GM12878 (cell line): ENCODE measurements around the gene TAPBPL. TPM values are rescaled to one million over a fixed set of nuclear protein-coding genes. Genes with fewer than 3 reads are reported as not detected.

Source experiments
- BCL11A ChIP-seq: IDR thresholded peaks from 2 replicates; pipeline ENCODE4 v1.6.1; 2011; ENCODE audit warnings: low read depth, low read length
- BCL3 ChIP-seq: IDR thresholded peaks from 2 replicates; pipeline ENCODE4 v1.6.1; 2011; ENCODE audit warnings: borderline replicate concordance, low read depth, mild to moderate bottlenecking, moderate library complexity, low read length; ENCODE audit not compliant: insufficient read depth, poor library complexity, severe bottlenecking
- BHLHE40 ChIP-seq, 2 experiments: fragments of 450-650 bp in 1 of 2; IDR thresholded peaks; 2 replicates each; pipeline ENCODE4 v1.6.1; 2011 to 2017; ENCODE audit warnings: low read depth in 2 of 2, borderline replicate concordance in 1 of 2, improper control_type of control experiment in 1 of 2, low read length in 1 of 2, mild to moderate bottlenecking in 1 of 2
- BRCA1 ChIP-seq: IDR thresholded peaks from 2 replicates; pipeline ENCODE4 v1.6.1; 2011; ENCODE audit warnings: low read depth, low read length, improper control_type of control experiment
- CHD1 ChIP-seq: IDR thresholded peaks from 2 replicates; pipeline ENCODE4 v1.6.1; 2012; ENCODE audit warnings: low read depth, low read length, improper control_type of control experiment
- CHD4 ChIP-seq: fragments of 200-600 bp; sonication (generic); IDR thresholded peaks from 2 replicates; pipeline ENCODE4 v1.6.1; 2016; ENCODE audit warnings: mild to moderate bottlenecking
- E4F1 ChIP-seq: fragments of 450-650 bp; IDR thresholded peaks from 2 replicates; pipeline ENCODE4 v1.6.1; 2018; ENCODE audit warnings: borderline replicate concordance, mild to moderate bottlenecking; ENCODE audit not compliant: partially characterized antibody
- EGR1 ChIP-seq, 2 experiments: IDR thresholded peaks; 1 replicate in 1 of 2; 2 replicates in 1 of 2; pipeline ENCODE4 v1.6.1; 2011 to 2012; ENCODE audit warnings: low read depth in 2 of 2, low read length in 2 of 2, borderline replicate concordance in 1 of 2, mild to moderate bottlenecking in 1 of 2, moderate library complexity in 1 of 2
- EP300 ChIP-seq, 2 experiments: fragments of 150-350 bp in 1 of 2; IDR thresholded peaks; 2 replicates each; pipeline ENCODE4 v1.6.1; 2011 to 2012; ENCODE audit warnings: low read depth in 2 of 2, low read length in 2 of 2, borderline replicate concordance in 1 of 2, improper control_type of control experiment in 1 of 2, inconsistent platforms in 1 of 2; ENCODE audit not compliant: control insufficient read depth in 1 of 2
- IRF4 ChIP-seq: IDR thresholded peaks from 2 replicates; pipeline ENCODE4 v1.6.1; 2011; ENCODE audit warnings: low read depth, low read length
- JUNB ChIP-seq: IDR thresholded peaks from 2 replicates; pipeline ENCODE4 v1.6.1; 2016; ENCODE audit warnings: antibody characterized with exemption, mild to moderate bottlenecking
- JUND ChIP-seq: IDR thresholded peaks from 2 replicates; pipeline ENCODE4 v1.6.1; 2012; ENCODE audit warnings: low read depth, mild to moderate bottlenecking, low read length, improper control_type of control experiment, moderate library complexity
- MAX ChIP-seq: IDR thresholded peaks from 2 replicates; pipeline ENCODE4 v1.6.1; 2012; ENCODE audit warnings: low read depth, low read length, improper control_type of control experiment
- MTA3 ChIP-seq: IDR thresholded peaks from 2 replicates; pipeline ENCODE4 v1.6.1; 2012; ENCODE audit warnings: low read length, inconsistent platforms, borderline replicate concordance
- MYC ChIP-seq: IDR thresholded peaks from 2 replicates; pipeline ENCODE4 v1.6.1; 2011; ENCODE audit warnings: mild to moderate bottlenecking, low read length, moderate library complexity, inconsistent platforms; ENCODE audit not compliant: insufficient read depth, insufficient replicate concordance, insufficient read length, severe bottlenecking
- NBN ChIP-seq: fragments of 450-650 bp; IDR thresholded peaks from 2 replicates; pipeline ENCODE4 v1.6.1; 2016
- PAX5 ChIP-seq: IDR thresholded peaks from 2 replicates; pipeline ENCODE4 v1.6.1; 2011; ENCODE audit warnings: low read depth, low read length, borderline replicate concordance
- PAX8 ChIP-seq: fragments of 450-650 bp; IDR thresholded peaks from 2 replicates; pipeline ENCODE4 v1.6.1; 2017; ENCODE audit warnings: mild to moderate bottlenecking, moderate library complexity
- SIN3A ChIP-seq: IDR thresholded peaks from 2 replicates; pipeline ENCODE4 v1.6.1; 2012; ENCODE audit warnings: low read depth, low read length, improper control_type of control experiment
- SPI1 ChIP-seq: IDR thresholded peaks from 2 replicates; pipeline ENCODE4 v1.6.1; 2011; ENCODE audit warnings: low read depth, mild to moderate bottlenecking, low read length, moderate library complexity, borderline replicate concordance; ENCODE audit not compliant: insufficient read depth
- STAT1 ChIP-seq: fragments of 450-650 bp; conservative IDR thresholded peaks from 2 replicates; pipeline ENCODE4 v1.6.1; 2014; ENCODE audit warnings: antibody characterized with exemption, mild to moderate bottlenecking
- TBL1XR1 ChIP-seq: IDR thresholded peaks from 2 replicates; pipeline ENCODE4 v1.6.1; 2012; ENCODE audit warnings: low read depth, low read length, improper control_type of control experiment
- ZBTB4 ChIP-seq: fragments of 450-650 bp; formaldehyde crosslinking; IDR thresholded peaks from 2 replicates; pipeline ENCODE4 v1.4.0; 2022; ENCODE audit warnings: mild to moderate bottlenecking, moderate library complexity
- polyA plus RNA-seq, 11 experiments: library from polyadenylated mRNA; depleted of rRNA in 4 of 11; unstranded in 6 of 11; stranded (reverse) in 5 of 11; fragments of >200 nt; fragmentation: Nextera tagmentation in 4 of 11; fragmentation: Illumina TruSeq in 1 of 11; extraction: Ambion mirVana in 4 of 11; extraction: Trizol in 1 of 11; gene quantifications; 1 replicate in 1 of 11; 2 replicates in 10 of 11; pipeline versions ENCODE4 v1.2.1 to v1.2.3, GENCODE V29; 2011 to 2016; ENCODE audit warnings: inconsistent platforms in 2 of 11, missing spikeins in 2 of 11, low read depth in 1 of 11
- total RNA-seq, 4 experiments: library from RNA; depleted of rRNA in 3 of 4; stranded (reverse); fragments of >200 nt in 3 of 4; fragmentation: Illumina TruSeq in 1 of 4; extraction: Trizol in 1 of 4; gene quantifications; 2 replicates each; pipeline versions ENCODE4 v1.2.1 to v1.2.3, GENCODE V29; 2013 to 2021

The TAPBPL gene
- total and polyA plus RNA-seq, 10 of the 15 experiments (the other 5 are each of a cell fraction or from before 2014, with no cell fraction given): 12.4 to 45.0 (median 29.9) TPM

GRCh38 chr12:6423267-6424007, 28.4 kb upstream of the TAPBPL start (continued):
- TF ChIP-seq E4F1: no peak
- TF ChIP-seq EP300 (IDR thresholded peaks at IDR 0.05; ENCODE audit: borderline replicate concordance in 1 of 2, control insufficient read depth in 1 of 2, low read depth in 2 of 2, low read length in 2 of 2): peak in 1 of 2 experiments; percentile 31; a peak in 1 of 4 replicates
- TF ChIP-seq CHD1: no peak
- TF ChIP-seq STAT1: 0 out of 2 replicates have a peak, but pooled peaks have one; percentile 57
- TF ChIP-seq JUNB: no peak
- TF ChIP-seq TBL1XR1: 0 out of 2 replicates have a peak, but pooled peaks have one; percentile 24
- no peak for TF ChIP-seq ZBTB4 (CRISPR knock-in tag)
- no peak for TF ChIP-seq SPI1
- TF ChIP-seq PAX5: peak; percentile 77; the same call in 1 of the 2 replicates
- no peak for TF ChIP-seq BRCA1
- no peak for TF ChIP-seq CHD4
- TF ChIP-seq PAX8: no peak
- TF ChIP-seq JUND: no peak
- TF ChIP-seq SIN3A: 0 out of 2 replicates have a peak, but pooled peaks have one; percentile 34
- TF ChIP-seq EGR1 (IDR thresholded peaks at IDR 0.05; ENCODE audit: borderline replicate concordance in 1 of 2, low read depth in 2 of 2, low read length in 2 of 2): no peak
- peak; percentile 90 to 92 for TF ChIP-seq BHLHE40 (IDR thresholded peaks at IDR 0.05; ENCODE audit: borderline replicate concordance in 1 of 2, low read depth in 2 of 2, low read length in 1 of 2)
- TF ChIP-seq MTA3: no peak
- no peak for TF ChIP-seq BCL11A
- no peak for TF ChIP-seq MYC
- TF ChIP-seq IRF4: 0 out of 2 replicates have a peak, but pooled peaks have one; percentile 33
- TF ChIP-seq BCL3: no peak
- TF ChIP-seq MAX: peak; percentile 88
- peak; percentile 78; the same call in 1 of the 2 replicates for TF ChIP-seq NBN
